NCI-H146 (cell line): ENCODE measurements around the gene PIP4K2C.

Experiments
- DNase-seq: peaks from one replicate; lab custom pipeline; 2025; lab: John Stamatoyannopoulos, UW

Gene PIP4K2C

DNA sequence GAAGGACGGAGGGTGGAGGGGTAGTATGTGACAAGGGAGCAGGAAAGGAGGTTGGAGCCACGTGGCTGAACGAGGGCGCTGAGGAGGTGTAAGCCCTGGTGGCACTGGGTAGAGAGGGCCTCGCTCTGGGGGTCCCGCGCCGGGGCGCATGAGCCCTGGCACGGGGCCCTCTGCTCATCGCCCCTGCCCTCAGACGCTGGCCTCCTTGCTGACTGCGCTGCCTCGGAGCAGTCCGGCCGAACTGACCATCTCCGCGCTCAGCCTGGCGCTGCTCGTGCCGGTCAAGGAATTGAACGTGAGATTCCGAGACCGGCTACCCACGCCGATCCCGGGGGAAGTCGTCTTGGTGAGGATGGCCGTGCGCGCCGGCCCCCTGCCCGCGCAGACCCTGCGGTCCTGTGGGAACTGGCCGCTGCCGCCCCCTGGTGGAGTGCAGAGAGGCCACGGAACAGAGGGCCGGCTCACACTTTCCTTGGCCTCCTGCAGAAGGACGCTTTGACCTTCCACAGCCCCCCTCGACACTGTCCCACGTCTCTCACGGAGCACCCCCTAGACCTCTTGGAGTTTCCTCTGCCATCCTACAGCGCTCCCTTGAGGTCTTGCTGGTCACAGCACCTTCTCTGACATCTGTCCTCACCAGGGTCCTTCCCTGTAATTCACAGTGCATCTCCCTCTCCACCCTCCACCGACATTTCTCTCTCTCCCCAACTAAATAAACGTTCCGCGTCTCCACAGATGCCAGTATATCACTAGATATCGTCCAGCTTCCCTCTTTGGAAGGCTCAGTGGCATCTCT, 30.7 kb downstream of the PIP4K2C start:
- peak; percentile 69 for DNase-seq

DNA sequence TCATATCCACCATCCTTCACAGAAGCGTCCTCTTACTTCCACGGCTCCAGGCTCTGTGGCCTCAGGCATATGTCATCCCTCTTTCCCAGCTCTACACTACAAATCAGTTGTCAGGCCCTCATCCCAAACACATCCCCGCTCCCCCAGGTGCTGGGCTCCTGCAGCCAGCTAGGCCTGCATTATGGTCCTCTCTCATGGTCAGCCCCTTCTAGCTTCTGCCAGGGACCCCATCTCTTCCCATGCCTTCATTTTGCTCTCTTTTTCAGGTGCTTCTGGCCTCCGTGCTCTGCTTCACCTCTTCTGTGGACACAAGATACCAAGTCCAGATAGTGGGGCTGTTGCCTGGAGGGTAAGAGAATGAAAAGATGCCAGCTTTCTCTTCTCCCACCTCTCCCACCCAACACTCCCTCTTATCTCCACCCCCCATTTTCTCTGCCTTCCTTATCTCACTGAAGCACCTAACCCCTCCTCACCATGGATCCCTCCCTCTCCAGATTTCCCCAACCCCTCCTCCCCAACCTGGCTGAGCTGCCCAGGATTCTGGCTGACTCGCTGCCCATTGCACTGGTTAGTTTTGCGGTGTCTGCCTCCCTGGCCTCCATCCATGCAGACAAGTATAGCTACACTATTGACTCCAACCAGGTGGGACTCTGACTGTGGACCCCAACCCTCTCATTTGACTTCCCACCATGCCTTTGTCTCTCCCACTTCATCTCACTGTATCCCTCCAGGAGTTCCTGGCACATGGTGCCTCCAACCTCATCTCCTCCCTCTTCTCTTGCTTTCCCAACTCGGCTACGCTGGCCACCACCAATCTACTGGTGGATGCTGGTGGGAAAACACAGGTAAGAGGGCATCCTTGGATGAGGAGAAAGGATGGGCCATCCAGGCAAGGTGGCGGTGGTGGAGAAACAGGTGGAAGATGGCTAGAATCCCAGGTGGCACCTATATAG, 31.6 kb downstream of the PIP4K2C start:
- no peak for DNase-seq

GRCh38 chr12:57623385-57623784, 32.4 kb downstream of the PIP4K2C start:
- DNase-seq, result no peak

DNA sequence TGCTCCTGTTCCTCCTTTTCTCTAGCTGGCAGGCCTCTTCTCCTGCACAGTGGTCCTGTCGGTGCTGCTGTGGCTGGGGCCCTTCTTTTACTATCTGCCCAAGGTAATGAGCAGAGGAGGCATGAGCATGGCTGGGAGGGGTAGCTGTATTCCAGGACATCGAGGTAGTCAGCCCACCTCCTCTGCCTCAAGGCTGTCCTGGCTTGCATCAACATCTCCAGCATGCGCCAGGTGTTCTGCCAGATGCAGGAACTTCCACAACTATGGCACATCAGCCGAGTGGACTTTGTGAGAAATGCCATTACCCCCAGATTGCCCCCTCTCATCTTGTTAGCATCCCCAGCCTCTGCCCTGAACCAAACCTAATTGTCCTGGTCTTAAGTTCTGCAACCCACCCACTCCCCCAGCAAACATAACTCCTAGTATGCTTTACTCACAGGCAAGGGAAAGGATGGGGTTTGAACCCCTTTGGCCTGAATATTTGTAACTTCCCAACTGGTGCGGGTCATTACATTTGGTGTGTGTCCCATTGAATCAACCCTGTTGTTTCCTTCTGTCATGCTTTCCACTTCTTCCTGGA, 32.9 kb downstream of the PIP4K2C start:
- no peak for DNase-seq

DNA sequence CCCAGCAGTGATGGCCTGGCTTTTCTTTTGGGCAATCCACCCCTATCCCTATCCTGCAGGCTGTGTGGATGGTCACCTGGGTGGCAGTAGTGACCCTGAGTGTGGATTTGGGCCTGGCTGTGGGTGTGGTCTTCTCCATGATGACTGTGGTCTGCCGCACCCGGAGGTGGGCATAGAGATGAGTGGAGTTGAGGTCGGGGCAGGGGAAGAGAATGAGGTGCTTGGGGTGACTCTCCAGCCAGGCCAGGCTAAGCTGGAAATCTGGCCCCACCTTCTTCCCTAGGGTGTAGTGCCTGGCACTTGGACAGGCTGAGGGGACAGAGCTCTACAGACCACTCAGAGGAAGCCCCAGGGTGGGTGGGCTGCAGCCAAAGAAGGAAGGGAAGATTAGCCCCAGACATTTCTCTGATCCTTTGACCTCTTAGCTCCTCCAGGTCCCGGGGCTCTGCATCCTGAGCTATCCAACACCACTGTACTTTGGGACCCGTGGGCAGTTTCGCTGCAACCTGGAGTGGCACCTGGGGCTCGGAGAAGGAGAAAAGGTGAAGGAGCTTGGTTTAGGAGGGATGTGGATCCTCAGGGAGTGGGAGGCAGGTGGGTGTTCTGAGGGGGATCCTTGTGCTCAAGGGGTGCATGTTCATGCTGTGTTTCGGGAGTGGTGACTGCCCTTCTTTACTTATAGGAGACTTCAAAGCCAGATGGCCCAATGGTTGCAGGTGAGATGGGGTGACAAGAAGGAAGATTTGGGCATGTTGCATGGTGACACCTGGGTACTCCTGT, 33.6 kb downstream of the PIP4K2C start:
- no peak for DNase-seq

DNA sequence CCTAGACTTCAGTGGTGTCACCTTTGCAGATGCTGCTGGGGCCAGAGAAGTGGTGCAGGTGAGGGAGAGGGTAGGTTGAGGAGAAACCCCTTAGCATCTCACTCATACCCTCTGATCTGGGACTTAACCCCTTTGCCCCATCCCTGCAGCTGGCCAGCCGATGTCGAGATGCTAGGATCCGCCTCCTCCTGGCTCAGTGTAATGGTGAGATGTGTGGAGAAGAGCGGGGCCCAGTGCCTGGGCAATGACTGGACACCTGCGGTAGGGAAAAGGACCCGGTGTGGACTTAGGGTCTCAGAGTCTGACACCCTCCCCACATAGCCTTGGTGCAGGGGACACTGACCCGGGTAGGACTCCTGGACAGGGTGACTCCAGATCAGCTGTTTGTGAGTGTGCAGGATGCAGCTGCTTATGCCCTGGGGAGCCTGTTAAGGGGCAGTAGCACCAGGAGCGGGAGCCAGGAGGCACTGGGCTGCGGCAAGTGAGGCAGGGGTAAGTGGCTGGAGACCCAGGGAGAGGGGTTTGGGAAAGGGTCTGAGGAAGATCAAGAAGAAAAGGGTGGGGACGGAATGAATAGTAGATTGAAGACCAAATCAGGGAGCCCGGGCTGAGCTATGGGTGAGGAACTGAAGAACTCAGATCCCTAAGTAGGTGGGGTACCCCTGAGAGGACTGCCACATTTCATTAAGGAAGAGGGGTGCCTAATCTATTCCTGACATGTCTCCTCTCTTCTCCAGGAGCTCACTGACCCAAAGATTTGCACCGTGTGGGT, 34.5 kb downstream of the PIP4K2C start:
- no peak for DNase-seq

DNA sequence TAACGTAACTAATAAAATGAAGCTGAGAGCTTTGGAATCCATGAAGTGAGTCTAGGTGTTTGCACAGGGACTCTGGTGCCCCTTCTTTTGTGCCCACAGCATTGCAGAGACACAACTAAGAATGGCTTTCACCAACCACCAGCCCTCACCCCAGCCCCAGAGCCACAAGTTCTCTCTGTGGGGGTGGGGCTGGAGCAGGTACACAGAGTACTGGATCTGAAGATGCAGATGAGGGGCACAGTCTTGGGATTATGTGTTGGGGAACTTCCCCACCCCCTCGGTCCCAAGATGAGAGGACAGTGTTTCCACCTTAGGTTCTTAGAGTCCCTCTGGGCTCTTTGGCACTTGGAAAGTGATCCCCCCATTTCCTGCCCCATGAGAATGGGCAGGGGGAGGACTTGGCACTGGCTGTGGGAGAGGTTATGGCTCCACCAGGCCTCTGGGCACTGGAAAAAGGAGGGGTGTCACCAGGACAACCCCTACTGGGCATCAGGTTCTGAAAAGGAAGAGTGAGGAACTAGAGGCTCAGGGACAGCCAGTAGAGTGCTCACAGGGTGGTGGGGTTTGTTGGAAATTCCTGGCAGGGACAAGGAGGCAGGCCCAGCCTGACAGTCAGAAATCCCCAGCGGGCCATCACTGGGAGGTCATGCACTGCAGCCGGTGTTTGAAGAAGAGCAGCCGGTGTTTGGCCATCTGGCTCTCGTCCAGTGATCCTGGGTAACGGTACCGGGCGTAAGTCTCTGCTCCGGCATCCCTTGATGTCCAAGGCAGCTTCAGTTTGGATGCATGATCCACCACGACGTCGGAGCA, 35.3 kb downstream of the PIP4K2C start:
- DNase-seq, result no peak

- no peak for DNase-seq
These were observed 36.0 kb downstream of the PIP4K2C start for GRCh38 chr12:57626921-57627445.

DNA sequence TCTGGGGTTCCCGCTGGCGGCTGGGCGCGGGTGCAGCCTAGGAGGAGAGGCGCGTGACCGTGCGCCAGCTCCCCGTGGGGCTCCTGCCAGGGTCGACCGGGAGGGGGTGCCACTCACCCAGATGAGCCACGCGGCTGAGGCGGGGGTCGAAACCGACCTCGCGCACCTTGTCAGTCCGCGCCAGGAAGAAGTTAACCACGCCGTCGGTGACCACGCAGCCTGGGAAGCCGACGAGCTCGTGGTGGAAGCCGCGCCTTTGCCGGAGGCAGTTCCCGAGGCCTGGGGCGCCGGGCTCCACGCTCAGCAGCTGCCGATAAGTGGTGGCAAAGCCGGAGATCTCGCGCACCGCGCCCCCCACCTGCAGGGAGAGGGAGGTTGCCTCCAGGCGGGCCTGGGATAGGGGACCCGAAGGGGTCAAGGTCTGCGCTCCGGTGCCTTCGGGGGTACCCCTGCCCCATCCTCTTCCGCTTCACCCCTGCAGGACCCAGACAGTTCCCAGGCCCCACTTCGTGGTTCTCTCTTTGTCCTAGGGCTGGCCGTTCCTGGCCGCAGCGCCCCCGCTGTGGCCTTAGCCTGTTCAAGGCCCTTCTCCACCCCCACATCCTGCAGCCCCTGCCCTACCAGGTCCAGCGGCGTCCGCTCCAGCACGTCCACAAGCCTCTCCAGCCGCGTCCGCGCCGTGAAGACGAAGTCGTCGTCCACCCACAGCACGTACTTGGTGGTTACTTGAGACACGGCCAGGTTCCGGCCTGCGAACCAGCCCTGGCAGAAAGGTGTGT, 36.7 kb downstream of the PIP4K2C start:
- DNase-seq, result no peak

- no peak for DNase-seq
These were observed 37.5 kb downstream of the PIP4K2C start for GRCh38 chr12:57628280-57629191.

GRCh38 chr12:57629897-57630471, 39.0 kb downstream of the PIP4K2C start:
- DNase-seq, result no peak

DNA sequence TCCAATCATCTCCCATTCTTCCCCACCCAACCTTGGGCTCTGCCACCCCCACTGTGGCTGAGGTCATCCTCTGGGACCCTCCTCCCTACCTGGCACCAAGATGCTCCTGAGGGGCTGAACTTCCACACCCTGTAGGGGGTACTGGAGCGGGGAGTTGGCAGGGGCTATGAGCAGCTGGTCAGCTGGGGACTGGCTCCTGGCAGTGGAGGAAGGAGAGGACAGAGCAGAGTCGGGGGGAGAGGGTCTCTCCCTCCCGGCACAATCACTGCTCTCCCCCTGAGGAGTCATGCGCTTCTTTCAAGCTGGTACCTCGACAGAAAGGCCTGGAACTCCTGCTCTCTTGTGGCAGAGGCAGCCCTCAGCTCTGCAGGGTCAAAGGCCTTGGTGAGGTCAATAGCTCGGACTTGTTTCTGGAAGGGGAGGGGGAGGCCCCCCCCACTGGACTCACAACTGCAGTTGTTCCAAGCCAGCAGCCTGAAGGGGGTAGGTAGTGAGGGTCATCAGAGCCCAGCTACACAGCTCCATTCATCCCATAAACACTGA, 40.0 kb downstream of the PIP4K2C start:
- DNase-seq, result no peak

DNA sequence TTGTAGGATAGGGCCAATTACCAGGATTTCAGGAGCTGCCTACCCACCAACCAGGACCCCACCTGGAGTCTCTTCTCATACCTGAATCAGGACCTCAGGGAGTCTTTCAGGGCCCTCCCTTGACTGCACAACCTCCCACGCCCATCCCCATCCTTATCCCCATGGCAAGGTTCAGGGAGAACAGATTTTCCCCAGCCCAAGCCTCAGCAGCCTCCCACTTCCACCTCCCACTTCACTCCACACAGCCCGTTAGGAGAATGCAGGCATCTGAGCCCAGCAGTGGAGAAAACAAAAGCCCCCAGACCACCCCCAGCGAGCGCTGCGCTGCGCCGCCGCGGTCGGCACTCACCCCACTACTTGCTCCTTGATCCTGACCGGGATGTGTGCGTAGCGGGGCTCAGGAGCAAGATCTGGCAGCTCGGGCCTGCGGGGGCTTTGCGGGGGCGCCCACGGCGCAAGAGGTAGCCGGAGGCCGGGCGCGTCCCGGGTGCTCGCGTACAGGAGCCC, 40.6 kb downstream of the PIP4K2C start:
- no peak for DNase-seq

DNA sequence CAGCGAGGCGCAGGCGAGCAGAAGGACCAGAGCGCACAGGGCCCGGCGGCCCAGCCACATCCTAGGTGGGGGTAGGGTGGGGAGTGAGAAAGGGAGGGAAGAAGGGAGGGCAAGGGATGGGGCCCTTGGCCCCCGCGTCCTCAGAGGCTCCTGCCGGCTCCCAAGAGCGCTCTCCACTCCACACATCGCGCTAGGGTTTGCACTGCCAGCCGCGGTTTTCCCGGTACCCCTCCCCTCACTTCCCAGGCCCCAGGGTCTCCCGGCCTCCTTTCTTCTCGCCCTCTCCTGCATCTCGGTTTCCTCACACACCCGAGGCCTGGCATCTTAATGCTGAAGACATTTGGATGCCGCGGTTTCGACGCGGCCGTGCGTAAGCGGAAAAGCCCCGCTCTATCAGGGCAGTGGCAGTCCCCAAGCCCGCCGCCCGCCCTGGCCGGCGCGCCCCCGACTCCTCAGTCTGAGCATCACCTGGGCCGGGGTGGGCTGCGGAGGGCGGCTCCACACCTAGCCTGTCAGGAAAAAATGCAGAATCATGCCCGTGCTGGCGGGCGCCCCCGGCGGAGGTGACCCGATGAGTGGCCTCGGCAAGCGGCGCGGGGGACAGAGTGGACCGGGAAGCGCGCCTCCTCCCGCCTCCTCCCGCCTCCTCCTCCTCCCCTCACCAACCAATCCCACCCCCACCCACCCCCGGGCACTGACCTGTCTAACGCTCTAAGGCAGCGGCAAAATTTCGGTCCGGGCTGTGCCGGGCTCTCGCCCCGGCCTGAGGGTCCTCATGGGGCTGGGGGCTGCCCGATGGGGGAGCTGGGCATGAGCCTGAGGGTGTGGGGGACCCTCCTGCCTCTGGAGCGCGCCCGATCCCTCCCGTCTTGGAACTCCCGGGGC, 41.3 kb downstream of the PIP4K2C start:
- DNase-seq, result peak; percentile 69

DNA sequence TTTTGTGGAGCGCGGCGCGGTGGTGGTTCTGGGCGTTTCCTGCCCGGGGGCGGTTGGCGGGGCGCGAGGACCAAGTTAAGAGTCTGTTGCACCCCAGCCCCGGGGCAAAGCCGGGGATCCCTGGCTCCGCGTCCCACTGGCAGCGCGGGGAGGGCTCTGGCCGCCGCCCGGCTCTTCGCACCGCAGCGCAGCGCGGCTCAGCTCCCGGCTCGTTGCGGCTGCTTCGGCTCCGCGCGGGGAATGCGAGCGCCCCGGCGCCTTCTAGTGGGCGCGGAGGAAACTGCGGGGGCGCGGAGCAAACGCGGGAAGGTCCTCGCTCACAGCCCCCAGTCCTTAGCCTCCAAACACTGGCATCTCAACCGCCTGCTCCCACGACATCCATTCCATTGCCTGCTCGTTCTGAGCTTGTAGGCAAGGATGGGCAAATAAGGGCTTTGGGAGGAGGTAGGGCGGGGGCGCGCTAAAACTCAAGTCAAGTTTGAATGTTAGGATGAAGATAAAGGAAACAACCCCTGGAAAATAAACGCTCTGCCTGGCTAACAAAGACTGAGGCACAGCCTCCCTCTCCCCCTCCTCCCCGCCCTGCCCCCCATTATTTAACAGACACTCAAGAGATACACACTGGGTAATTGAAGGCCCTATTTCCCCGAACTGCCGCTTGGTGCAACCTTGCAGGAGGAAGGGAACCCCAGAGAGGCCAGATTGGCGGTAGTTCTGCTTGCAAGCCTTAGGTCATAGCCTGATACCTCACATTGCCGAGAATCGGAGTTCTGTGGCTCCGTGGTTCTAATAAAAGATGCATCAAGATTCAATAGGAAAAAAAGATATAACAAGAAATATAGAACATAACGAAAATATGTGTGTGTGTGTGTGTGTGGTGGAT, 42.2 kb downstream of the PIP4K2C start, which contains the start of gene B4GALNT1:
TSS of gene B4GALNT1 (minus strand) at position 244 of the 883 bp plus-strand sequence. CDS start 1,069 bp downstream, outside the sequence.
- DNase-seq, result peak; percentile 87
